A549 (cell line): ENCODE measurements around the gene PRKG1.

ENCODE experiments used
- POLR2A ChIP-seq: IDR thresholded peaks from 2 replicates; pipeline ENCODE4 v1.6.1; 2012; ENCODE audit warnings: mild to moderate bottlenecking, low read length
- TF ChIP-seq, protein P1 (sequence below): fragments of >200 bp; sonication (Bioruptor Twin); formaldehyde crosslinking; IDR thresholded peaks from 3 replicates; pipeline ENCODE4 v1.5.1; 2016

DNA sequence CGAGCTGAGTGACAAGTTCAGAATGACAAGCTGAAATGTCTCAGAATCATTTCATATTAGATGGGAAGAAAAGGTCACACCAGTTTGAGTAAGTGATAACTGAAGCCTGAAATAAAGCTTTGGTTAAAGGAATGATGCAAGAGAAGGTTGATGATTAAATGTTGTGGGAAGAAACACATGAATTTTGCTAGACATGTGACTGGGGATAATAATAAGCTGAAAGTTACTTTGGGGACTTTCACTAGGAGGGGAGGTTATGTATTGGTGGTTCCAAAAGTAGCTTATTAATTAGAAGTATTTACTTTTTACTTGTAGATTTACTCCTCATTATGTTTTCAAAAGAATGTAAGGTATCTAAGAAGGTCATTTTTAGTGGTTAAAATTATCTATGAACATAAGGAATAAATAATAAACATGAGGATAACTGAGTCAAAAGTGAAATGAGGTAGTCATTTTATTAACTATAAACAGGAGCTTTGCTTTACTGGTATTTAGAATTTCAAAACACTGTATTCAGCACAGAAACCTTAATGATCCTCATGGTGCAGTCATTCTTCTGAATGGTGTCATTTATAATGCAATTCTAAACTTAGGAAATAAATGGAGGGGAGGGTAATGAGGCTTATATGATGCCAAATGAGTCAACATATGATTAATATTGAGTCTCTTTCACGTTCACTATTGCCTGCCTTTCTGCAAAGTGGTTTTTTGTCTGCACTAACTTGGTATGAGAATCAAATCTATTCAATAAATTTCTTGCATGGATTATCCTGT, 63.7 kb downstream of the PRKG1 start:
- no peak for TF ChIP-seq POLR2A
- TF ChIP-seq, protein P1, sequence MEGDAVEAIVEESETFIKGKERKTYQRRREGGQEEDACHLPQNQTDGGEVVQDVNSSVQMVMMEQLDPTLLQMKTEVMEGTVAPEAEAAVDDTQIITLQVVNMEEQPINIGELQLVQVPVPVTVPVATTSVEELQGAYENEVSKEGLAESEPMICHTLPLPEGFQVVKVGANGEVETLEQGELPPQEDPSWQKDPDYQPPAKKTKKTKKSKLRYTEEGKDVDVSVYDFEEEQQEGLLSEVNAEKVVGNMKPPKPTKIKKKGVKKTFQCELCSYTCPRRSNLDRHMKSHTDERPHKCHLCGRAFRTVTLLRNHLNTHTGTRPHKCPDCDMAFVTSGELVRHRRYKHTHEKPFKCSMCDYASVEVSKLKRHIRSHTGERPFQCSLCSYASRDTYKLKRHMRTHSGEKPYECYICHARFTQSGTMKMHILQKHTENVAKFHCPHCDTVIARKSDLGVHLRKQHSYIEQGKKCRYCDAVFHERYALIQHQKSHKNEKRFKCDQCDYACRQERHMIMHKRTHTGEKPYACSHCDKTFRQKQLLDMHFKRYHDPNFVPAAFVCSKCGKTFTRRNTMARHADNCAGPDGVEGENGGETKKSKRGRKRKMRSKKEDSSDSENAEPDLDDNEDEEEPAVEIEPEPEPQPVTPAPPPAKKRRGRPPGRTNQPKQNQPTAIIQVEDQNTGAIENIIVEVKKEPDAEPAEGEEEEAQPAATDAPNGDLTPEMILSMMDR, result no peak
